Epithelial cell of esophagus (primary cell): ENCODE measurements around the gene GPR84.
"Not testable (repeated sequence)": the region's sequence is repeated elsewhere in the genome, so short reads cannot be mapped to it uniquely, and the experiment has no call there.

Experiments
- DNase-seq: peaks from one replicate; pipeline ENCODE4 v3.0.0; 2010; ENCODE audit warnings: low read depth
- H3K4me3 ChIP-seq: 2 replicates; pipeline ENCODE4 v1.5.1; 2011; ENCODE audit warnings: mild to moderate bottlenecking, low read length, control low read depth
- TF ChIP-seq, protein P1 (sequence below): IDR thresholded peaks from 2 replicates; pipeline ENCODE4 v1.5.1; 2011; ENCODE audit warnings: low read depth, mild to moderate bottlenecking, low read length, control low read depth, inconsistent platforms; ENCODE audit not compliant: insufficient read depth; ENCODE audit errors: missing control alignments

The GPR84 gene

DNA sequence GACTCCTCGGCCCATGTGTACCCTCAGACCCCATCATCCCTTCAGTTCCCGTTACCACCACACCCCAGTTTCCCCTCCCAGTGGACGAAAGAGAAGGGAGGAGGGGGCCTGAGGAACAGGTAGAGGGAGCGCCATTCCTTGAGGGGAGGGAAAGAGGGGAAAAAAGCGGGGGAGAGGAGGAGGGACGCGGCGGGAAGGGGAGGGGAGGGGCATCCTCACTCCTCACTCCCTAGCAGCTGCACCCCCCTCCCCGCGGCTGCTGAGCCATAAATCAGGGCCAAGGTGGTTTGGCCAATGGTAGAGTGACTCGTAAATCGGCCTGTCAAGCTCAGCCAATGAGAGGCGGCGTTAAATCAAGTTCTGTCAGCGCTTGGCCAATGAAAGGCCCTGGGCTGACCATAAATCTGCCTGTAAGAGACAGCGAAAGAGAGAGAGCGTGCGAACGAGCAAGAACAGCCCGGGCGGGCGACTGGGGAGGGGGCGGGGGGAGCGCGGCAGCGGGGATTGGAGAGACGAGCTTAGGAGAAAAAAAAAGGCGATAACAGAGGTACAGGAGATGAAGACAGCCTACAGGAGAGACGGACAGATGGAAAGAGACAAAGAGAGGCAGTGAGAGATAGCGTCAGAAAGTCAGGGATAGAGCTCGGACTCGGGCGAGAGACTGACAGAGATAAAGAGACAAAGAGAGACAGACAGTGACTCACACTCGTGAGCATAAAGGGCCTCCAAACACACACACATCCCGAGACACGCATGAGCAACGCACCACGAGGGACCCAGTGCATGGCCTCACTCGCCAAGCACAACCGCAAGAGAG is 5.1 kb downstream of the GPR84 start:
- peak; percentile 99 for DNase-seq
- H3K4me3 ChIP-seq: peak overlapping the region; percentile 75
- TF ChIP-seq, protein P1, sequence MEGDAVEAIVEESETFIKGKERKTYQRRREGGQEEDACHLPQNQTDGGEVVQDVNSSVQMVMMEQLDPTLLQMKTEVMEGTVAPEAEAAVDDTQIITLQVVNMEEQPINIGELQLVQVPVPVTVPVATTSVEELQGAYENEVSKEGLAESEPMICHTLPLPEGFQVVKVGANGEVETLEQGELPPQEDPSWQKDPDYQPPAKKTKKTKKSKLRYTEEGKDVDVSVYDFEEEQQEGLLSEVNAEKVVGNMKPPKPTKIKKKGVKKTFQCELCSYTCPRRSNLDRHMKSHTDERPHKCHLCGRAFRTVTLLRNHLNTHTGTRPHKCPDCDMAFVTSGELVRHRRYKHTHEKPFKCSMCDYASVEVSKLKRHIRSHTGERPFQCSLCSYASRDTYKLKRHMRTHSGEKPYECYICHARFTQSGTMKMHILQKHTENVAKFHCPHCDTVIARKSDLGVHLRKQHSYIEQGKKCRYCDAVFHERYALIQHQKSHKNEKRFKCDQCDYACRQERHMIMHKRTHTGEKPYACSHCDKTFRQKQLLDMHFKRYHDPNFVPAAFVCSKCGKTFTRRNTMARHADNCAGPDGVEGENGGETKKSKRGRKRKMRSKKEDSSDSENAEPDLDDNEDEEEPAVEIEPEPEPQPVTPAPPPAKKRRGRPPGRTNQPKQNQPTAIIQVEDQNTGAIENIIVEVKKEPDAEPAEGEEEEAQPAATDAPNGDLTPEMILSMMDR: no peak

DNA sequence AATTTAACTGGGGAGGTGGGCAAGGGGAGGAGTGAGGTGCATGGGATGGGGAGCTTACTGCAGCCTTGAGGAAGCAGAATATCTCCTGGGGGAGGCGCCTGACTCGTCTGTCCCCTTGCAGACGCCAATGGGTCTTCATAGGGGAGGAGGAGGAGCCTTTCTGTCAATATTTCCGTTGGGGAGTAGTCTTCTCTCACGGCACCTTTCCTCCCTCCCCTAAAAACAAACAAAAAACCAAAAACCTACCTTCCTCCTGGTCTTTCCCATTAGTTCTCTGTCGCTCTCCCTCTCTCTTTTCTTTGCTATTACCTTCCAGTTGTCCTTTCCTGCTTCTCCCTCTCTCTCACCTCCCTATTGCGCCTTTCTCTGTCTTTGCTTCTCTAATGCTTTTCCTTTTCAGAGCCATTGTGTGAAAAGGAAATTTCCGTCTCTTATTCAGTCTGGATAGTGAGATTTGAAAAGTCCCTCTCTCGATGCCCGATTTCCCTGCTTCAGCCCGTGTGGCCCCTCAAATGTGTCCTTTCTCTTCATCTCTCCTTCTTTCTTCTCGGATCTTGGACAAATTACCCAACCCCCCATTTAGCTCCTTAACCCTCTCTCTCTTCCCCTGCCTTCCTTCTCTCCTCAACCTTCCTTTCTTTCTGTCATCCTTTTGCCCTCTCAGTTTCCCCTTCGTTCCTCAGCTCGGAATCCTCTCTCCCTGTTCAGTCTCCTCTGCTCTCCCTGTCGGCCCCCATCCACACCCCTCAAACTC is 5.9 kb downstream of the GPR84 start:
- TF ChIP-seq, protein P1: no peak
- peak overlapping the region; percentile 75 for H3K4me3 ChIP-seq
- no peak for DNase-seq

DNA sequence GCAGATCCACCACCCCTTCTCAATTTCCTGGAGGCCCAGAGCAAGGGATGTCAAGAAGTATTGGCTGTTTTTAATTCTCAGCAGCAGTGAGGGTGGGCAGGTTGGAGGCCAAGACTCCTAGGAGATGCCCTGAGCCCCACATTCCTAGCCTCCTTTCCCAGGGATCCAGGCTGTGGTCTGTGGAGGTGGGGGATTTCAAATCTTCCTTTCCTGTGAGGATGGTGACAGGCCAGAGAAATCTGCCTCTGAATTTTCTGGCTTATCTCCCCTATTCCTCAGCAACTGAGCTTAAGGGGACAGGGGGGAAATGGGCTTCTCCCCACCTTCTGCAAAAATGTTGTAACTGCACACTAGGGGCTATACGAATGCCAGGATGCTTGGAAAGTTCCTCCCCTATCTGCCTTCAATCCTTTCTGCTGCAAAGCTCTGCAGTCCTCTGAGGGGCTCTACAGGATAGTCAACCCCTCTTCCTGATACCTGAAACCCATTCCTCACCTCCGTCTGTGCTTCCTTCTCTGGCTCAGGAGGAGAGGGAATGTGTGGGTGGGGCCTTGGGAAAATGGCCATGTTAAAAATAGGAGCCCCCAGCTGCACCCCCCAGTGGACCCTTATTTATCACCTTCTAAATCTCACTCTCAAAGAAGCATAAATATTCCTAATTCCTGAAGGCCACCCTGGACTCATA is 6.6 kb downstream of the GPR84 start:
- no peak for DNase-seq
- H3K4me3 ChIP-seq: no peak overlapping the region
- TF ChIP-seq, protein P1: no peak

DNA sequence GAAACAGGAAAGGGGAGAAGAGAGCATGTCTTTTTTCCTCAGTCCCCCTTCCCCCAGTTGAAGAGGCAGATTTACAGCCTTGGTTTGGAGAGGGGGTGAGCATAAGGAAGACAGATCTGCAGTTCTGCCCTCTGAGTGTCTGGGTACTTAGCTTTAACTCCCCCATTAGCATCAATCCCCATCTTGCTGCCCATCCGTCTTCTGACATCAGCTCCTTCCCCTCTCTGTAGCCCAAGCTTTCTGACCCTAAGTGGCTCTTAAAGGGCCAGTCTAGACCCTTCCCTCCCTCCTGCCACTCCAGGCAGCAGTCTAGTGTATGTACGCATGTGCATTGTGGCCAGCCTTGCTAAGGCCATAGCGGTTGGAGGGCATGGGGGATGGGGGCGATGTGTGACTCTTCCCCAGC is 7.3 kb downstream of the GPR84 start:
- no peak overlapping the region for H3K4me3 ChIP-seq
- no peak for DNase-seq
- TF ChIP-seq, protein P1: no peak

DNA sequence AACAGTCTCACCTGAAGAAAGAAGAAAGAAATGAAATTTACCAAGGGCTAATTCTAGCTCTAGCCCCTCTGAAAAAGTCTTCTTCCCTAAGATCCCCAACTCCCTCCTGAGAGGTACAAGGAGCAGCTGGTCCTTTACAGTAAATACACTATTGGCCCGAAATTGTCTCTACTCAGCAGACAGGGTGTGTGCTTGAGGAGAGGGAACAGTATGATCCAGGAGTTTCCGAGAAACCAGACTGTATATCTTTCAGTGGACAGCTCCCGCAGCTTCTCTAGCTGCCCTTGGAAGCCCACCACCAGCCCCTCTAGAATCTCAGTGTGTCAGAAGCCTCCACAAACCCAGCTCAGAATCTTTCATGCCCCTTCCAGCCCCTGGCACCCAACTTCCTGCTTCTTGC is 8.1 kb downstream of the GPR84 start:
- DNase-seq: no peak
- TF ChIP-seq, protein P1: no peak
- no peak overlapping the region for H3K4me3 ChIP-seq

DNA sequence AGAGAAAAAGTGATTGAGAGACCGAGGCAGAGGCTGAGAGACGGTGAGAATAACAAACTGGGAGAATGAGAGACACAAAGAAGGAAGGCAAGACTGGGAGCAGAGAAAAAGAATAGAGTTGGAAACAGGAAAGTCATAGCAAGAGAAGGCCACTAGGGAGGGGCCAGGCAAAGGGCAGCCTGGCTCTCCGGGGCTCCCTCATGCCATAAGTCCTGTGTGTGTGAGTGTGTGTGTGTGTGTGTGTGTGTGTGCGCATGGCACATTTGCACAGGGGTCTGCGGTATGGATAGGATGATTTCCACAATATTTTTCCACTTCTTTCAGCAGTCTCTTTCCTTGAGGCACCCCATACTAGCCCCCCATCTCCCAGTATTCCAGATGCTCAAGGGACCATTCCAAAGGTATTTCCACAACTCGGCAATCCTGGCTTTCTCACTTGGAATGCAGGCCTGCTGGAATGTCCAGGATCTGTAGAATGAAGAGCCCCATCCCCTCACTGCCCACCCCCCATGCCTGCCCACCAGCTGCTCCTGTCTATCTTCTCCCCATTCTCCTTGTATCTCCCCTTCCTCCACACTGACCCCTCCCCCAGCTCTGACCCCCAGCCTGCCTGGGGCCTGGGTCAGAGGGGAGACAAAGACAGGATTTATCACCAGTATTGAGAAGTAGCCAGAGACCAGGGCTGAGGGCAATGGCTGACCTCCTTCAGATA is 9.0 kb downstream of the GPR84 start:
- no peak for DNase-seq
- H3K4me3 ChIP-seq: no peak overlapping the region
- TF ChIP-seq, protein P1: no peak

DNA sequence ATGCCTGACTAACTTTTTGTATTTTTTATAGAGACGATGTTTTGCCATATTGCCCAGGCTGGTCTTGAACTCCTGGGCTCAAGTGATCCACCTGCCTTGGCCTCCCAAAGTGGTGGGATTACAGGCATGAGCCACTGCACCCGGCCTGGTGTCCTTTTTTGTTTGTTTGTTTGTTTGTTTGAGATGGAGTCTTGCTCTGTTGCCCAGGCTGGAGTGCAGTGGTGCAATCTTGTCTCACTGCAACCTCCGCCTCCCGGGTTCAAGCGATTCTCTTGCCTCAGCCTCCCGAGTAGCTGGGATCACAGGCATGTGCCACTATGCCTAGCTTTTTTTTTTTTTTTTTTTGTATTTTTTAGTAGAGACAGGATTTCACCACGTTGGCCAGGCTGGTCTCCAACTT is 10.0 kb downstream of the GPR84 start:
- not testable (repeated sequence) for DNase-seq, H3K4me3 ChIP-seq
